Common myeloid progenitor, CD34-positive (primary cell): Measurements from ENCODE around the gene NRAS.

Experiments
- CTCF ChIA-PET: fragments of 350-600 bp; sonication (Branson Sonifier 250); formaldehyde crosslinking; loops from one replicate; lab custom pipeline; 2021; ENCODE audit warnings: antibody characterized with exemption; lab: Charles Lee
- POLR2A ChIA-PET: fragments of 350-600 bp; sonication (Branson Sonifier 250); formaldehyde crosslinking; loops from one replicate; lab custom pipeline; 2021; ENCODE audit warnings: antibody characterized with exemption; lab: Charles Lee
- DNase-seq, 3 donors: peaks; one replicate each; pipeline versions ENCODE4 v3.0.0 to v3.0.0-alpha.2; 2013
- H3K27ac ChIP-seq, 2 experiments: 1 replicate in 1 of 2; 2 replicates in 1 of 2; pipeline ENCODE4 v1.7.0; 2013; ENCODE audit warnings: inconsistent platforms in 2 of 2, low read length in 2 of 2, mild to moderate bottlenecking in 2 of 2, low read depth in 1 of 2, moderate library complexity in 1 of 2; ENCODE audit not compliant: severe bottlenecking in 2 of 2, insufficient read depth in 1 of 2, poor library complexity in 1 of 2
- H3K27me3 ChIP-seq, 5 experiments: replicated peaks in 2 of 5; 1 replicate in 3 of 5; 2 replicates in 2 of 5; pipeline versions ENCODE4 v1.6.1 to v1.7.0; 2013; ENCODE audit warnings: low read length in 4 of 5, mild to moderate bottlenecking in 2 of 5, moderate library complexity in 2 of 5, inconsistent platforms in 1 of 5; ENCODE audit not compliant: insufficient read depth in 5 of 5, control insufficient read depth in 4 of 5
- H3K36me3 ChIP-seq, 4 experiments: 1 replicate in 2 of 4; 2 replicates in 2 of 4; pipeline versions ENCODE4 v1.6.1 to v1.7.0; 2013; ENCODE audit warnings: low read length in 3 of 4, control low read depth in 1 of 4, mild to moderate bottlenecking in 1 of 4; ENCODE audit not compliant: control insufficient read depth in 4 of 4, insufficient read depth in 4 of 4
- H3K4me1 ChIP-seq, 4 experiments: 1 replicate in 3 of 4; 2 replicates in 1 of 4; pipeline versions ENCODE4 v1.6.1 to v1.7.1; 2013; ENCODE audit warnings: low read length in 3 of 4, mild to moderate bottlenecking in 3 of 4, control low read depth in 1 of 4, inconsistent platforms in 1 of 4, moderate library complexity in 1 of 4; ENCODE audit not compliant: control insufficient read depth in 4 of 4, insufficient read depth in 4 of 4; ENCODE audit errors: control extremely low read depth in 1 of 4
- H3K4me3 ChIP-seq, 7 experiments: 1 replicate in 4 of 7; 2 replicates in 3 of 7; pipeline versions ENCODE4 v1.5.1 to v1.7.0; 2013; ENCODE audit warnings: mild to moderate bottlenecking in 7 of 7, low read length in 6 of 7, moderate library complexity in 6 of 7, inconsistent platforms in 2 of 7, low read depth in 2 of 7, control low read depth in 1 of 7; ENCODE audit not compliant: insufficient read depth in 4 of 7, control insufficient read depth in 1 of 7; ENCODE audit errors: extremely low read depth in 1 of 7
- H3K9me3 ChIP-seq, 5 experiments: 1 replicate in 4 of 5; 2 replicates in 1 of 5; pipeline versions ENCODE4 v1.6.1 to v1.7.1; 2013; ENCODE audit warnings: low read length in 4 of 5, mild to moderate bottlenecking in 2 of 5, inconsistent platforms in 1 of 5, low read depth in 1 of 5, moderate library complexity in 1 of 5; ENCODE audit not compliant: control insufficient read depth in 4 of 5, insufficient read depth in 2 of 5; ENCODE audit errors: control extremely low read depth in 1 of 5
- WGBS: methylation state at CpG from one replicate; pipeline ENCODE4 v1.1.5; 2013; ENCODE audit not compliant: insufficient coverage; 5-methylcytosine and 5-hydroxymethylcytosine counted together

Gene NRAS

DNA sequence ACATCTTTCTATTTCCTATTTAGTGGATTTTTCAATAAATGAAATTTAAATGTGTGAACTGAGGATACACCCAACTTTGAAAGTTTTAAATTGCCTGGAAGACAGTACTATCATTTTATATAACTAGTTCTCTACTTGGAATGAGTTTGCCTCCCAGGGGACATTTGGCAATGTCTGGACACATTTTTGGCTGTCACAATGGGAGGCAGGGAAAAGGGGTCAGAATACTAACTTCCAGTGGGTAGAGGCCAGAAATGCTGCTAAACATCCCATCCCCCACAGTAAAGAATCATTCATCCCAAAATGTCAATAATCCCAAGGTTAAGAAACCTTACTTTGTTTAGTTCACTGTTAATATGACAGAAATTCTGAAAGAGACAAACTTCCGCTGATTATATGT is 13.2 kb upstream of the NRAS start:
- Histone ChIP-seq H3K9me3 (no peaks in the 10 kb centered on the region), H3K27me3 (no peaks in the 10 kb centered on the region), H3K4me3 (no peak overlapping the region), H3K4me1 (no peaks in the 10 kb centered on the region), H3K36me3 (peaks cover 46 to 97% (median 70%) of the 10 kb centered on the region in 4 experiments), H3K27ac (no peak overlapping the region)
- ChIA-PET CTCF (interaction anchor here (1.6 kb wide), 1 partner anchor 15 kb away, joined by 3 read pairs; no protein-coding TSS in a partner anchor), POLR2A (no interaction called here)
- DNase-seq = no peak
- WGBS = no CpG with 5 or more reads among the region's 1 CpG

DNA sequence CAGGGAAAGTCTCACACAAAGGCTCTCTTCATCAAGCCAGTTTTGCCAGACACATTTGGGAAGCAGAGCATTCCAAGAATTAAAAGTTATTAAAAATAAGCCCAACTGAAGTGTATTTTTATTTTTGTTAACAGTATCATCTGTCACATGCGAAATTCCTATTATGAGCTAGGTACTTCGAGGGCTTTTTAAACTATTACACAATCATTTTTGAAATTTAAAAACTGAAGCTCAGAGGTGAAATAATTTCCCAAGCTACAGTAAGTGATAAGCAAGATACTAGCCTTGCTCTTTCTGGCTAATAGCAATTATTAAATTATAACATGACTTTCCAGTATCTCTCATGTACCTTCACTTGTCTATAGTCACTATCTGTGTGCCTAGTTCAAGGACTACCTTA is 12.0 kb upstream of the NRAS start:
- no peaks in the 10 kb centered on the region for H3K27me3 ChIP-seq
- H3K36me3 ChIP-seq = peaks cover 44 to 97% (median 67%) of the 10 kb centered on the region in 4 experiments
- H3K4me3 ChIP-seq = no peak overlapping the region
- H3K27ac ChIP-seq = no peak overlapping the region
- CTCF ChIA-PET = interaction anchor here (0.6 to 1.0 kb wide), 3 partner anchors 9 to 19 kb away, joined by 4 to 5 read pairs (median 4); no protein-coding TSS in a partner anchor
- no peak for DNase-seq
- H3K9me3 ChIP-seq = no peaks in the 10 kb centered on the region
- no CpG with 5 or more reads among the region's 2 CpGs for WGBS
- POLR2A ChIA-PET = no interaction called here
- no peaks in the 10 kb centered on the region for H3K4me1 ChIP-seq

DNA sequence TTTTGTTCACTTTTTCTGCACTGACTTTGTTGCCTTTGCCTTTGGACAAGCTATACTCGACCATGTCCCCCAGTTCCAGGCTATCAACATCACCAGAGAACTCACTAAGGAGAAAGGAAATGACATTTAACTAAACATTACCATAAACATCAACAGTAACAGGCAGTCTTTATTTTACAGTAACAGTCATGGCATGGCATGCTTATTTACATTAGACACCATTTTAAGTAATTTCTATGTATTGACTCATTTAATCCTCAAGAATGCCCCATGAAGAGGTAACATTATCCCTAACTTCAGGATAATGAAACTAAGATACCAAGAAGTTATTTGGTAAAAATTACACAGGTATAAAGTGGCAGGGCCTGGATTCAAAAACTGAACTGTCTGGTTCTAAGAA is 8.7 kb upstream of the NRAS start:
- CTCF ChIA-PET = no interaction called here
- no peaks in the 10 kb centered on the region for H3K9me3 ChIP-seq
- DNase-seq = no peak
- WGBS = no CpG with 5 or more reads among the region's 1 CpG
- H3K36me3 ChIP-seq = peaks cover 39 to 98% (median 70%) of the 10 kb centered on the region in 4 experiments
- H3K27me3 ChIP-seq = no peaks in the 10 kb centered on the region
- no peak overlapping the region for H3K4me3 ChIP-seq
- H3K4me1 ChIP-seq = no peaks in the 10 kb centered on the region
- POLR2A ChIA-PET = interaction anchor here (0.7 kb wide), 1 partner anchor 18 kb away, joined by 4 read pairs; no protein-coding TSS in a partner anchor
- no peak overlapping the region for H3K27ac ChIP-seq

DNA sequence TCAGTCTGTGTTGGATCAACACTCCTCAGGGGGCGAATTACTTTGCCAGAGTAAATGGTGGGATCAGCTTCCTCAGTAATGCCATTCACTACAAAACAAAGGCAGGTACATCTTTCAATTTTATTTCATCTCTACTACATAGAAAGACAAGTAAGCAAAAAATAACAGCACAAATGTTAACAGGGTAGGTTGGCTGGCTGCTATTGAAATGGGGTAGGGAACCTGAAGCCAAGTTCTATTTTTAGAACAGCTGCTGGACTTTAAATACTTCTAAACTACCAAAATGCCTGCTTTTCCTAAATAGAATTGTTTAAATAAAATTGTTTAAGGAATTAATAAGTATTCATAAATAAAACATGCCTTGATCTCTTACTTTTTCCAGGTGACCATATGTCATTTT is 7.3 kb upstream of the NRAS start:
- Histone ChIP-seq H3K4me1 (no peaks in the 10 kb centered on the region), H3K9me3 (no peaks in the 10 kb centered on the region), H3K36me3 (peaks cover 33 to 99% (median 78%) of the 10 kb centered on the region in 4 experiments), H3K4me3 (no peak overlapping the region), H3K27ac (no peak overlapping the region), H3K27me3 (no peaks in the 10 kb centered on the region)
- no peak for DNase-seq
- POLR2A ChIA-PET = no interaction called here
- WGBS = no CpG with 5 or more reads among the region's 1 CpG
- CTCF ChIA-PET = no interaction called here

DNA sequence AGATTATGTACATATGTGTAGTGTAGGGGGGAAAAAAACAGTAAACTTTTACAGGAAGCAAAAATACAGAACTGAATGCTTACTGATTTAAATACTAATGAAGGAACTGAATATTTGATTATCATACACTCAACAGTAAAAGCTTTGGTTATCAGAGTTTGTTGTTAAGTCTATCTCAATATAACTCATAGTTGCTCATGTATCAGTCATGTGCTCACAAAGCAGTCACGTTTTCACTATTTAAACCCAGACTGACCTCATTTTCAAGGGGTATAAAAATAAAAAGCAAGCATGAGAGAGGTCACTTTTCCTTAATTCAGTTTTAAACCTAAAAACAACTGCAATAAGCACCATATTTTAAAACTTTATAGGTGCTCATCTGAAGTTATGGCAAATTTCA is 6.9 kb upstream of the NRAS start:
- DNase-seq = no peak
- Histone ChIP-seq H3K36me3 (peaks cover 37 to 99% (median 78%) of the 10 kb centered on the region in 4 experiments), H3K4me1 (no peaks in the 10 kb centered on the region), H3K9me3 (no peaks in the 10 kb centered on the region), H3K27ac (no peak overlapping the region), H3K4me3 (no peak overlapping the region), H3K27me3 (no peaks in the 10 kb centered on the region)
- no CpG with 5 or more reads among the region's 1 CpG for WGBS
- CTCF ChIA-PET = no interaction called here
- POLR2A ChIA-PET = interaction anchor here (0.6 kb wide), 1 partner anchor 17 kb away, joined by 3 read pairs; no protein-coding TSS in a partner anchor

DNA sequence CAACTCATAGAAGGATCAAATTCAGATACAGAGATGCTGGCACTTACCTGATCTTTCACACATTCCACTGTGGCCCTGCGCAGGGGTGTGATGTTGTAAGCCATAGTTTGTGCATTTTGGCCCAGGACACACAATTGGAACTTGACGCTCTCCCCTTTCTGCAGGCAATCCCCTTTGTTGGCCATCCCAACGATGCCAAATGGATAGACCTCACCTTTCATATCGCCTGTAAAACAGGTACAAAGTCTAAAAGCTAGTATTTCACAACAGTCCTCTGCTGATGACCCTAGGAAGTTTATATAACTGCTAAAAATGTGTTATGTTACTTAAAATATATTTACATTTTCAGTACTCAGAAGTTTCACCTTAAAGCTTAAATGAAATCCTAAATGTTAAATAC is 3.9 kb upstream of the NRAS start:
- peaks cover 4 to 11% (median 5%) of the 10 kb centered on the region in 4 experiments for H3K4me1 ChIP-seq
- ChIA-PET POLR2A (no interaction called here), CTCF (interaction anchor here (1.0 to 2.0 kb wide), 3 partner anchors 31 to 384 kb away, joined by 3 to 5 read pairs (median 3); no protein-coding TSS in a partner anchor)
- no peaks in the 10 kb centered on the region for H3K9me3 ChIP-seq
- H3K4me3 ChIP-seq = no peak overlapping the region
- WGBS = 100% methylated on average over 3 of the region's 4 CpGs
- DNase-seq = no peak
- peaks cover 27 to 79% (median 66%) of the 10 kb centered on the region in 4 experiments for H3K36me3 ChIP-seq
- no peak overlapping the region for H3K27ac ChIP-seq
- no peaks in the 10 kb centered on the region for H3K27me3 ChIP-seq

DNA sequence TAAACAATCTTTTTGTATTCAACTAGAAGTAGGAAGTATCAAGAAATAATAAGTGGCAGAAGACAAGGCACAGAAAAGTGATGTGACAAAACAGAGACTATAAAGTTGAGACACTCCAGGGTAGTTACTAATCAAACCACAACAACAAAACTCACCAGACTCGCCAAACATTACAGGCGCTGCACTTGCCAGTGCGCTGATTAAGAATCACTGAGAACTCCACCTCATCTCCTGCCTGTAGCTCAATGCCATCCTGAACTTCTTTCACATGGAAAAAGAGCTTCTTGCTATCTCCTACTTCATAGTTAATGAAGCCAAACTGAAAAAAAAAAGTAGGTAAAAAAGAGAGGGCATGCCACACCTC is 2.8 kb upstream of the NRAS start:
- Histone ChIP-seq H3K4me1 (peaks cover 6 to 14% (median 8%) of the 10 kb centered on the region in 4 experiments), H3K27me3 (no peaks in the 10 kb centered on the region), H3K27ac (no peak overlapping the region), H3K36me3 (peaks cover 20 to 68% (median 56%) of the 10 kb centered on the region in 4 experiments), H3K4me3 (no peak overlapping the region), H3K9me3 (no peaks in the 10 kb centered on the region)
- CTCF ChIA-PET = interaction anchor here (0.6 to 2.0 kb wide), 5 partner anchors 9 to 385 kb away, joined by 3 to 5 read pairs (median 3); no protein-coding TSS in a partner anchor
- DNase-seq = no peak
- WGBS = 100% methylated on average over 3 of the region's 3 CpGs
- POLR2A ChIA-PET = no interaction called here
